HG03064 (cell line): ENCODE results near the gene C16orf92.
"Not testable (repeated sequence)": the region's sequence is repeated elsewhere in the genome, so short reads cannot be mapped to it uniquely, and the experiment has no call there.

ENCODE experiments used
- ATAC-seq: cut with Tn5 transposase; IDR thresholded peaks from one replicate; pipeline ENCODE4 v1.9.1; 2021; ENCODE audit warnings: low read depth; ENCODE audit not compliant: unreplicated experiment

C16orf92 gene

DNA sequence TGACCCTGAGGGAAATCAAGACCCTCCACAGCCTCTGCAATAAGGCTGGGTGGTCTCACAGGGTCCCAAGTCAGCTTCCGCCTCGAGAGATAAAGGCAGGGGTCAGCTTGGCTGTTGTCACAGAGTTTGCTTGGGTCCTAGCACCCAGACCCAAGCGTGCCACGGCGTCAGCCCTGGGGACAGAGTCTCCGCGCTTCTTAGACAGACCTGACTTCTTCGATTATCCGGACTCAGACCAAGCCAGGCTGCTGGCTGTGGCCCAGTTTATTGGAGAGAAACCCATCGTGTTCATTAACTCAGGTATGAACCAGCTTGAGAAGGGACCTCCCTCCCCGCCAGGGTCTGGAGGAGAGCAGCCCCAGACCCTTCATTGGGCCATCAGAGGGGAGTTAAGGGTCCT is 588 bp downstream of the C16orf92 start:
- ATAC-seq = no peak

DNA sequence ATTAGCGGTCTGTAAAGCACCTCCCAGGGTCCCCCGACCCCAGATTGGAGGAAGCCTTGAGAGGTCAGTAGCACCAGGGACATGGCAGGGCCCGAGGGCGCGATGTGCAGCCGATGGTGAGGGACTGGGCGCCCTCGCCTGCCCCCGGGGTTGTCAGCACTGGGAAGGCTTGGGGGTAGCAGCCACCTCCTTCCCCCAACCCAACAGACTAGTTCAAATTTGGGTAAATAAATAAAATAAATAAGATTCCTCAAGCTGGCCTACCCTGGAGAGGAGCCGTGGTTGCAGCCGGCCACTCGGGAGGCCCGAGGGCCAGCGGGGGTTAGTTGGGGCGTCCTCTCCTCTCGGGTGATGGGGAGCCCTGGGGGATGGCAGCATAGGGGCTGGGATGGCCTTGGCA is 1.5 kb downstream of the C16orf92 start:
- ATAC-seq = no peak

DNA sequence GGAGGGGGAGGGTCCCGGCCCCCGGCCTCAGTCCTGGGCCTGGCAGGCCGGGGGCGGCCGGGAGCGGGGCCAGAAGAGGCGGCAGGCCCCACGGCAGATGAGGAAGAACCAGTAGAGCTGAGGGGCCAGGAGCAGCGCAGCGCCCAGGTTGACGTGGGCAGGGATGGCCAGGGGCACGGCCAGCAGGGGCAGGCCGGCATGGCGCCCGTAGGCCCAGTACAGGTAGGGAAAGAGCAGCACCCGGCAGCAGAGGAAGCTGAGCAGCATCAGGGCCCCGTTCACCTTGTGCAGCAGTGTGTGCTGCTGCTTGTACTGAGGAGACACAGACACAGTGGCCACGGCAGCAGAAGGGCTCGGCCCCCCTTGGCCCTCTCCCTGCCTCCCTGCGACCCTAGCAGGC is 2.2 kb downstream of the C16orf92 start:
- ATAC-seq = no peak

DNA sequence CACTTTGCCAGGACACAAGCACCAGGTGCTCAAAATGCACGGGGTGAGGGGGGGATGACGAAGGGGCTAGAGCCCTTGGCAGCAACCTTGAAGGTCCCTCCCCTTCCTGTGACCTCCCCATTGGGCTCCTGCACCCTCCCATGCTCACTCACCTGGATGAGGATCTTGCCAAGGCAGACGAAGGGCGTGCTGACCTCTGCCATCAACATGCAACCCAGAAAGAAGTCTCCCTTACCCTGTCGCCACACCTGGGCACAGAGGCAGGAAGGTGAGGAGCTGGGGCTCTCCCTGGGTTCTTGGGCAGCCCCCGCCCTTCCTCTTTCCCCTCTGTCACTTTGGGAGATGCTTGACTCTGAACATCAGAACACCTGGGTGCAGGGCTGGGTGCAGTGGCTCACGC is 2.6 kb downstream of the C16orf92 start:
- no peak for ATAC-seq

DNA sequence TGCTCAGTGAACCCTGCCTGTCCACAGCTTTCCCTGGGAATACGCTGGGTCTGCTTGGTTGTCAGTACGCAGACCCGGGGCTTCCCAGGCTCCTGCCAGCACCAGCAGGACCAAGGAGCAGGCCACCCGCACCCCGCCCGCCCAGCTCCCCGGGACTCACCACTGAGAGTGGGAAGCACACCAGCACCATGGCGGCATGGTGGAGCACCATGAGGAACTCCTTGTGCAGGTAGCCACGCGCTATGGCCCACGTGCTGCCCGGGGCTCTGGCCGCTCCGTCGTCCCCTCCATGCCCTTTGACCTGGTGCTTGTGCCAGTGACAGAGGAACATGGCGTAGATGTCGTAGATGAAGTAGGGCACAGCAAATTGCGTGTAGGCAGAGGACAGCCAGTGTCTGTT is 3.5 kb downstream of the C16orf92 start:
- no peak for ATAC-seq

DNA sequence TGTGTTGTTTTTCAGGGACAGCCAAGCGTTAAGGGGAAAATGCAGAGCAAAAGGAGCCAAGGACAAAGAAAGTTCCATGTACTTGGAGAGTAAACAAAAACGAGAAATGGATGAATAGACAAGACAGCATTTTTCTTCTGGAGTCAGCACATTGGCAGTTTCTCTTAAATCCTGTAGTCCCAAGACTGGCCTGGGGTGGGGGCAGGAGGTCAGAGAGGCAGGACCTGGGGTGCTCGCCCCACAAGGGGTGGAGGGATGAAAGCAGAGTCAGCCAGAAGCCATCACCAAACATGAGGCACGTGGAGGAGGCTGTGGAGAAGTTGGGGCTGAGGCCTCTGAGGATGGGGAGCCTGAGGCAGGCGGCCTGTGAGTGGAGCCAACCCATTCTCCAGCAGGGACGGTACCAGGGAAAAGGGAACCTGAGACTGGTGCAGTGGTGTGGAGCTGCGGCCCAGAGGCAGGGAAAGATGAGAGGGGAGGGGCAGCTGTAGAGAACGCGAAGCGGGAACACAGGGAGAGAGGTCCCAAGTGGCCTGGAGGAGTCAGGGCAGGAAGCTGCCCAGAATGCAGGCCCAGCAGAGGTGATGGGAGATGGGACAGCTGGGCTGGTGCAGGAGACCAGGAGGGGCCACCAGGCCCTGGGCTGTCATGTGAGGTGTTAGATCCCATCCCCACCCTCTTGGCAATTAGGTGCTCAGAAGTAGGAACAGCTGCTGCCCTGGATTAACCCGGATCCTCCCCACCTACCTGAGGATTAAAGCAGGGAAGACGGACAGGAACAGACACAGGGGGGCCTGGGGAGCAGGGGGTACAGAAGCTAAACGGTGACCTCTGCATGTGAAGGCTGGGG is 4.8 kb downstream of the C16orf92 start:
- no peak for ATAC-seq

DNA sequence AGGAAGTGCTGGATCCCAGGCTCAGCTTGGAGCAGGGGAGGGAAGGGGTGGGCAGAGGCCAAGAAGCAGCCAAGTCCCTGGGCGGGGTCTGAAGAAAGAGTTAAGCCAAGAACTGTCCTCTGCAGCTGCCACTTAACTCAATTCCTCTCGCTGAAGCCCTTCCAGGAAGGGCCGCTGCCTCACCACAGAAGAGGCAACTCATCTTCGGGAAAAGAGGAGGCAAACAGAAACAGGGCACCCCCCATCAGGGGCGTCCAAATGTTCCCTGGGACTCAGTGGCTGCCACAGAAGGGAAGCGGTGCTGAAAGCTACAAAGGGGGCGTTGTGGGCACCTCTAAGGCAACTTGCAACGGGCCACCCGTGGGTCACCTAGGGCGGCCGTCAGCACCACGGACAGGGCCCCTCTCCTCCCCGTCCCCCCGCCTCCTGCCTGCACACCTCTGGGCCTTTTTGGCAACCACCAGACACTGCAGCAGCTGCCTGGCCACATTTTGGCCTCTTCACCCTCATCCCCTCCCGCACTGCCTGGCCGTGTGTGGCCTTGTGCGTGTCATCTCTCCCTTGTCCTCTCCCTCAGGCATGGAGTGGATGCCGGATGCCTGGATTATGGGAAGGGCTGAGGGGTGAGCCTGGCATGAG is 5.6 kb downstream of the C16orf92 start:
- no peak for ATAC-seq

DNA sequence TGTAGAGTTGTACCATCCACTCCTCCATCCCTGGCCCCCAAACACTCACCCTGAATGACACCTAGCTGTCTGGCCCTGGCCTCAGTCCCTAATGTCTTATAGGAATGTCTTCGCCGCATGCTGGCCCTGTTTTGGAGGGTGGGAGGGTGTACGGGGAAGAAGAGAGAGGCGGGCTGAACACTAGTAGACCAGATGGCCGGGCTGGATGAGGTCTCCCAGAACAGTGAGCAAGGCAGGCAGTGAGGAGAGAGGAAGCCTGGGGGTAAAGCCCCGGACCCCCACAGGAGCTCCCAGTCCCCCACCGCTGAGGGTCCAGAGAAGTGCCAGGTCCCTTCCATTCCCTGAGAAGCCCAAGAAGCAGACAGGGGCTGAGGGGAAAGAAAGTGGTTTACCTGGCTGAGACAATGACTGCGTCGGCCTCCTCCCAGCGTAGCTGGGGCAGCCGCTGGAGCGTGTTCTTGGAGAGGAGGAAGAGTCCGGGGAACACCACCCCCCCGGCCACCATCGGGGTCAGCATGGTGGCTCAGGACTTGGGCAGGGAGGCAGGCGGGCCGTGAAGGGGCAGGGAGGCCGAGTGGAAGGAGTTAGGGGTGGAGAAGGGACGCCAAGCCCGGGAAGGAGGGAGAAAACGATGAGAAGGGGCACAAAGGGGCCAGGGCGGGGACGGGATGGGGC is 7.2 kb downstream of the C16orf92 start:
- no peak for ATAC-seq

DNA sequence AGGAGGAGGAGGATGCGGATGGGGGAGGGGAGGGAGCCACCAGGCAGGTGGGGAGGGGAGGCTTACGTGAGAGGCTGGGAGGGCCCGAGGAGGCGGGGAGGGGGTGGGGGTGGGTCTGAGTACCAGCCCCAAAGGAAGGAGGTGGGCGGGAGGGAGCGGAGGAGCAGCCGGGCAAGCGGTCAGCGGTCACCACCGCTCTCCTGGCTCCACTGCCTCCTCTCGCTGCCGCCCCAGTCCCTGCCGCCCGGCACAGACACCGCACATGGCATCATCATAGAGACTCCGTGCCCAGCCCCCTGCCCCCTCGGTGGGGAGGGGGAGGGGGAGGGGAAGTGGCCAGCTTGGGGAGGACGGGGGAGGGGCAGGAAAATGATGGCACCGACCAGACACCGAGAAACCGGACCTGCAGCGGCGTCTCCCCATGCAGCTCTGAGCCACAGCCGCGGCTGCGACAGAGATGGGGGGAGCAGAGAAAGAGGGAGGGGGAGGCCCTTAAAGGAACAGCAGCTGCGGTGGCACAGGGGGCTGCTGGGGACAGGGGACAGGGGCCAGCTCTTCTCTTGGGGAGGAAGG is 7.9 kb downstream of the C16orf92 start, which contains the start of gene TLCD3B:
Gene TLCD3B (minus strand): TSS at position 431 of the 573 bp plus-strand sequence. CDS start 744 bp downstream, outside the sequence.
- ATAC-seq = no peak

DNA sequence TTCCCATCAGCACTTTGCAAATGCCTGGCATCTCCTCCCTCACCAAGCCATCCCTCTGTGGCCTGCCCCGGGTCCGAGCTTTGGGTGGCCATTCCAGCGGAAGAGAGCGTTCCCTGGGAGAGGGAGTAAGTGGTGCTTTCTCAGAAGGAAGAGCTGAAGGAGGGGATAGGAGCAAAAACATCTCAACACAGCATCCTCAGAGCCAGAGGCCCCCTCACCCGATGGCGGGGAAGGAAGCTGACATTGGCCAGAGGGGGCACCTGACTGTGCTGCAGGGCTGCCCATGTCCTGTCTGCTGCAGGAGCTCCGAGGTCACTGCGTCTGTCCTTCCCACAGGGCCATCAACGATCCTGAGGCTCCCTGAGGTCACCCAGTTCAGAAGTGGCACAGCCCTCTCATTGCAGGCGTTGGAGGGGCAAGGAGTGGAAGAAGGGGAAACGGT is 8.5 kb downstream of the C16orf92 start:
- ATAC-seq = no peak

DNA sequence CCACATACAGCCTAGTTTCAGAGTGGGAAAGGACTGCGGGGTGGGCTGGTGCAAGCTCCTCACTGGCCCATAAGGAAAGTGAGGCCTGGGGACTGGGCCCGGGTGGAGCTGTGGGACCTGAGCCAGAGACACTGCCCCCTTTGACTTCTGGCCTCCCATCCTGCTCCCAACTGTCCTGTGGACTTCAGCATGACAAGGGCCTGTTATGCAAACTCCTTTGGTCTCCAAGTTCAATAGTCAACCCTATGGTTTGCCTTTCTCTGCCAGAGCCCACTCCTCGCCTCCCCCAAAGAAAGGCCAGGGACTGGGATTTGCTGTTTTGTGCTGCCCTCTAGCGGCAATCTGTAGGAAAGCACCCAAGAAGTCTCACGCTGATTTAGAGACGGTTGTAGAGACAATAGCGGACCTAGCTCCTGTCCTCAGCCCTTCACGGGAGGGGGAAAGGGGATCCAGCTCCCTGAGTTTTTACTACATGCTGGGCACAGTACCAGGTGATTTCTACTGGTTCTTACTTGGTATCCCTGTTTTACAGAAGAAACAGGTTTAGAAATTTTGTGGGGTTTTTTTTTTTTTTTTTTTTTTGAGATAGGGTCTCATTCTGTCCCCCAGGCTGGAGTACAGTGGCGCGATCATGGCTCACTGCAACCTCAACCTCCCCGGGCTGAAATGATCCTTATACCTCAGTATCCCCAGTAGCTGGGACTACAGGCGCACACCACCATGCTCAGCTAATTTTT is 9.3 kb downstream of the C16orf92 start:
- ATAC-seq = no peak

DNA sequence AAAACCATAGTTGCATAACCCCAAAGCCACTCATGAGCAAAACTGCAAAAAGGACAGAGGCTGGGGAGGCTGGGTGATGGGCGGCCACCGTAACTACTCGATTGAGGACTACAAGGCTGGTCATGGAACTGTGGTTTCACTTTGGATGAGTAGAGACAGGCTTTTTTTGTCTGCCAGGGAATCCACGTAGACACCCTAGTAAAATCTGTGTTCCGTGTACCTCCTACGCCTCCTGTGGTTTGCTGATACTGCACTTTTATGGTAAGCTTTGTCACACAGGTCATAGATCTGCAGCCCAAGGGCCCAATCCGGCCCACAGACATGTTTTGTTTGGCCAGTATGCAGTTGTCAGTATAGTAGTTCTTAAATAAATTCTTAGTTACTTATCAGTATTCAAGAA is 10.3 kb downstream of the C16orf92 start:
- ATAC-seq = no peak

DNA sequence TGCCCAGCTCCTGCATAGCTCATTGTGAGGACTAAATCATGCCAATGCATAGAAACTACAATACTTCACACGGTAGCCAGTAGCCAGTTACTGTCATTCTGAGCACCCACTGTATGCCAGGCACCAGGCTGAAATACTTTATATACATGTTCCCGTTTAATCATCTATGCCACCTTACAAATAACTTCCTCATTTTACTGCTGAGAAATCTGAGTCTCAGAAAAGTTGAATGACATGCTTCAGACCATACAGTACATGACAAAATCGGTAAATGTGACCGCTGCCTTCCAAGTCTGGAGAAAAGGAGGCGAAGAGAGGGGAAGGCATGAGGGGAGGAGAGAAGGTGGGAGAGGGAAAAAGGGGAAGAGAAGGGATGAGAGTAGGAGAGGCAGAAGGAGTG is 17.2 kb downstream of the C16orf92 start:
- ATAC-seq = no peak

DNA sequence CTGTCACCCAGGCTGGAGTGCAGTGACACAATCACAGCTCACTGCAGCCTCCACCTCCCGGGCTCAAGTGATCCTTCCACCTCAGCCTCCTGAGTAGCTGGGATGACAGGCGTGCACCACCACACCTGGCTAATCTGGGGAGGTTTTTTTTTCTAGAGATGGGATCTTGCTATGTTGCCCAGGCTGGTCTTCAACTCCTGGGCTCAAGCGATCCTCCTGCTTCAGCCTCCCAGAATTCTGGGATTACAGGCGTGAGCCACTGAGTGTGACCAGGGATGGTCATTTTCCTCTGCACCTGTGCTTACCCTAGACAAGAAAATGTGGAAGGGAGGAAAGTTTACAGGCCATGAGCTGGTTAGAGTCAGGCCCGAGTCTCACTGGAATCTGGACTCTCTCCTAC is 17.7 kb downstream of the C16orf92 start:
- not testable (repeated sequence) for ATAC-seq

DNA sequence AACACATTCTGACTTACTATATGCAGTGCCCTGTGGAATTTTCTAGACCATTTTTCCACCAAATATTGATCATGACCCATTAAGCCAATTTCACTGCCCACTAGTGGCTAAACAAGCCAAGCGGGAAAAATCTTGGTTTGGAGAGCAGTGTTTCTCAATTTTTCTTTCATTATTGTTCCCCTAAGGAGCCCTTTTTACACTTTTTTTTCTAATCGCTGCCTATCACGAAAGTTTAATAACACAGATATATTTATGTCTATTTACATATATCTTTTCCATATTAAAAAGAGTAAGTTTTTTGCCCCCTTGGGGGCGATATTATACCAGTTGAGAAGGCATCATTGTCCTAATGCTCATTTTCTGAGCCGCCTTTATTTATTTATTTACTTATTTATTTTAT is 18.8 kb downstream of the C16orf92 start:
- no peak for ATAC-seq

DNA sequence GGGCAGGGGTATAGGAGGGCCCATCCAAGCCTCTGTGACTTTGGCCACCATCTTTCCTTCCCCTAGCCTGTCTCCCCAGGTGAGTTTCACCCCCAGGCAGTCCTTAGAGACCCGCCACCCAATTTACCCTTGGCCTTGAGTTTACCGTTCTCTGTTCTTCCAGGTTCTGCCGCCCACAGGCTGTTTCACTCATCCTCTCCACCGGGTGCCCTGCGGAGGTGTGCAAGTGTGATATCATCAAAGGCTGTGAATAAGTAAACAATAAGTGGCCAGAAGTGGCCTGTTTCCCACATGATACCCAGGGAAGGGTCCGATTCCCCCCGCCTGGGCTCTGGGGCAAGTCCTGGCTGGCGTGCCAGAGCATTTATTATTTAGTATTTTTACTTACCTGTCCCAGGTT is 23.2 kb downstream of the C16orf92 start:
- no peak for ATAC-seq

DNA sequence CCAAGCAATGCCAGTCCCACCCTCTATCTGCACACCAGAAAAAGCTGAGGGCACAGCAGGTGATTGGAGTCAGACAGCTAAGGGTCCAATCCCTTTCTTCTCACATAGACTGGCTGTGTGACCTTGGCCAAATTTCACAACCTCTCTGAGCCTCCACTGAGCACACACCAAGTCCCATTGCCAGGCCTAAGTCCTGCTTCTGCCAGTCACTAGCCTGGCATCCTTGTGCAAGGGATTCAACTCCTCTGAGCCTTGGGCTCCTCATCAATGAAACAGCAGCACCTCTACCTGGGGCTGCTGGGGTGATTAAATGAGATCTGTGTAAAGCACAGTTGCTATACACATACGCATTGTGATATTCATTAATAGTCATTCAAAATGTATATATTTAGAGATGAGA is 23.6 kb downstream of the C16orf92 start:
- no peak for ATAC-seq

DNA sequence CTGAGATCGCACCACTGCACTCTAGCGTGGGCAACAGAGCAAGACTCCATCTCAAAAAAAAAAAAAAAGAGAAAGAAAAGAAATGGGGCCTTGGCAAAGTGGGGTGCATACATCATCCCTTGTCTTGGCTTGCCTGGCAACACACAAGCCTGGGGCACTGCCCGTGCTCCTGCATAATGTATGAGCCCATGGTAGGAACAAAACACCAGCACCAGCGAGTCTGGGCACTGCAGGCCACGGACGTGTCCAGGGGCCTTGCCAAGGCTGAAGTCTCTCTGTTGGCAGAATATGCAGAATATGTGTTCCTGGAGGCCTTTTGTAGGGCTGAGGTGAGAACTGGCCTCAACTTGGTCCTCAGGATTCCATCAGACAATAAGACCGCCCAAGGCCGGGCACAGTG is 26.9 kb downstream of the C16orf92 start:
- ATAC-seq = no peak

DNA sequence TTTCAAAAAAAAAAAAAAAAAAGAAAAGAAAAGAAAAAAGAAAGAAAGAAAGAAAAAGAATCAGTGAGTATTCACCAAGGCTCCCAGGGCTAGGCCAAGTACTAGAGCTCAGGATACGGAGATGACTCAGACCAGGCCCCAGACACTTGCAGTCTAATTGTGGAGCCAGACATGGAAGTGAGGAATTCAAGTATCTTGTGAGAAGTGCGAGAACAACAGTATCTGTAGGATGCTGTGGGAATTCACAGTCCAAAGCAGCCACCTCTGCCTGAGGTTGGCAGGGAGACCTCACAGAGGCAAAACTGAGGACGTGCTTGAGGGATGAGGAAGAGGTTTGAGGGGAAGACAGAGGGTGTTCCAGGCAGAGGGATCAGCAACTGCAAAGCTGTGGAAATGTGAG is 28.5 kb downstream of the C16orf92 start:
- no peak for ATAC-seq

DNA sequence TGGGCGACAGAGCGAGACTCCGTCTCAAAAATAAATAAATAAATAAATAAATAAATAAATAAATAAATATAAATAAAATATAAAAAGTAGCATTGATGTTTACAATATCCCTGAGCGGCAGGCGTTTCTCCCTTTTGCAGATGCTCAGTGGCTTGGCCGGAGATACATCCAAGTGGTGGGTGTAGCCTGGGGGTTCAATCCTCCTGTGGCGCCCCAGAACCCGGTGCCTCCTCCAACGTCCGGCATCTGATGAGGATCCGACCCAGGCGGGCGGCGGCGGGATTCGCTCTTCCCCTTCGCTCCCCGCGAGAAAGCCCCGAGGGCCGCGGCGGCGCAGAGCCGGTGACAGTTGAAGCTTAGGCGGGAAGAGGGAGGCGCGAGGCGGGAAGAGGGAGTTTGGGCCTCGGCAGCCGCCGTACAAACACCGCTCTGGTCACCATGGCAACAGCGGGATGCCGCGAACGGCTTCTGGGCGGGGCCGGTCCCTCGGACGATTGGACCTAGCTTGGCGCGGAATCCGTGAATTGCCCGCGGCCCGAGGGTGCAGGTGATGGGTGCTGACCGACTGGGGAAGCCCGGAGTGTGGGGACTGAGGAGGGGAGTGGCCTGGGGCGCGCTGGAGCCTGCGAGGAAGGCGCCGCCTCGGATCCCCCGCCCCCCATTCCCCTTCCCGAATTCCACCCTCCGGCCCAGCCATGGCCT is 29.8 kb downstream of the C16orf92 start:
- no peak for ATAC-seq
